IMR-90 (cell line): Measurements from ENCODE around the gene GJA4. TPM values are rescaled to one million over a fixed set of nuclear protein-coding genes. Genes with fewer than 3 reads are reported as not detected.

ENCODE experiments used
- ATAC-seq: fragments of 200-7000 bp; cut with Tn5 transposase; 2 replicates; pipeline ENCODE4 v1.9.1; 2020; ENCODE audit warnings: low read depth, mild to moderate bottlenecking, moderate library complexity
- BruUV-seq: library from RNA; stranded (reverse); fragments of 400-500 nt; replicated peaks from 2 replicates; lab custom pipeline; 2021; lab: Mats Ljungman, UMichigan
- CTCF ChIA-PET: fragments of 300-600 bp; formaldehyde crosslinking; extraction: SDS; loops from one replicate; lab custom pipeline; 2021; ENCODE audit warnings: antibody characterized with exemption; lab: Yijun Ruan, JAX
- POLR2A ChIA-PET: fragments of 300-600 bp; sonication (Branson Sonifier 250); formaldehyde crosslinking; loops from one replicate; lab custom pipeline; 2022; ENCODE audit warnings: antibody characterized with exemption; ENCODE audit not compliant: unreplicated experiment; lab: Charles Lee
- DNase-seq: peaks from one replicate; pipeline ENCODE4 v3.0.0; 2013
- H2AFZ ChIP-seq: replicated peaks from 2 replicates; pipeline ENCODE3; 2013; ENCODE audit warnings: low read length, mild to moderate bottlenecking; ENCODE audit not compliant: poor library complexity
- H2AK5ac ChIP-seq: 2 replicates; pipeline ENCODE4 v1.6.1; 2013; ENCODE audit warnings: low read depth, low read length, inconsistent platforms
- H2AK9ac ChIP-seq: replicated peaks from 2 replicates; pipeline ENCODE3; 2013; ENCODE audit warnings: mild to moderate bottlenecking, low read depth, low read length, moderate library complexity; ENCODE audit not compliant: poor library complexity
- H2BK120ac ChIP-seq: 2 replicates; pipeline ENCODE4 v1.6.1; 2013; ENCODE audit warnings: low read depth, low read length, inconsistent platforms
- H2BK15ac ChIP-seq: 3 replicates; pipeline ENCODE4 v1.6.1; 2013; ENCODE audit warnings: low read depth, low read length, inconsistent platforms
- H2BK20ac ChIP-seq: 2 replicates; pipeline ENCODE4 v1.6.1; 2013; ENCODE audit warnings: low read depth, mild to moderate bottlenecking, inconsistent platforms, low read length, moderate library complexity
- H2BK5ac ChIP-seq: 2 replicates; pipeline ENCODE4 v1.6.1; 2013; ENCODE audit warnings: mild to moderate bottlenecking, low read depth, low read length, inconsistent platforms; ENCODE audit not compliant: poor library complexity, severe bottlenecking
- H3K14ac ChIP-seq: replicated peaks from 2 replicates; pipeline ENCODE4 v1.6.1; 2013; ENCODE audit warnings: low read depth, low read length, inconsistent platforms
- H3K18ac ChIP-seq: 2 replicates; pipeline ENCODE4 v1.6.1; 2013; ENCODE audit warnings: low read depth, low read length, control low read depth
- H3K23ac ChIP-seq: 2 replicates; pipeline ENCODE4 v1.6.1; 2013; ENCODE audit warnings: low read depth, low read length, inconsistent platforms
- H3K27ac ChIP-seq: 2 replicates; pipeline ENCODE4 v1.5.1; 2013; ENCODE audit warnings: mild to moderate bottlenecking, control low read depth, low read length; ENCODE audit not compliant: insufficient read depth
- H3K27me3 ChIP-seq: 2 replicates; pipeline ENCODE4 v1.6.1; 2013; ENCODE audit warnings: low read length; ENCODE audit not compliant: control insufficient read depth, insufficient read depth
- H3K36me3 ChIP-seq: 2 replicates; pipeline ENCODE4 v1.6.1; 2013; ENCODE audit warnings: low read length, mixed read lengths; ENCODE audit not compliant: control insufficient read depth, insufficient read depth
- H3K4ac ChIP-seq: 2 replicates; pipeline ENCODE4 v1.6.1; 2013; ENCODE audit warnings: low read depth, low read length, inconsistent platforms
- H3K4me1 ChIP-seq: 2 replicates; pipeline ENCODE4 v1.6.1; 2013; ENCODE audit warnings: low read length, mixed read lengths; ENCODE audit not compliant: control insufficient read depth, insufficient read depth
- H3K4me2 ChIP-seq: 2 replicates; pipeline ENCODE4 v1.6.1; 2013; ENCODE audit warnings: low read depth, mild to moderate bottlenecking, control low read depth, low read length, moderate library complexity
- H3K4me3 ChIP-seq: 2 replicates; pipeline ENCODE4 v1.5.1; 2013; ENCODE audit warnings: low read depth, mild to moderate bottlenecking, control low read depth, low read length, moderate library complexity; ENCODE audit not compliant: insufficient read depth
- H3K56ac ChIP-seq: 2 replicates; pipeline ENCODE4 v1.6.1; 2013; ENCODE audit warnings: low read length, inconsistent platforms; ENCODE audit not compliant: insufficient read depth; ENCODE audit errors: extremely low read depth
- H3K79me1 ChIP-seq, 2 experiments: 2 replicates each; pipeline ENCODE4 v1.6.1; 2013; ENCODE audit warnings: low read length in 2 of 2, inconsistent platforms in 1 of 2, low read depth in 1 of 2
- H3K9ac ChIP-seq: 2 replicates; pipeline ENCODE4 v1.6.1; 2013; ENCODE audit warnings: low read depth, low read length, control low read depth
- H3K9me1 ChIP-seq: 2 replicates; pipeline ENCODE4 v1.6.1; 2013; ENCODE audit warnings: low read length, inconsistent platforms; ENCODE audit not compliant: insufficient read depth
- H3K9me3 ChIP-seq: 2 replicates; pipeline ENCODE4 v1.6.1; 2013; ENCODE audit warnings: low read length; ENCODE audit not compliant: control insufficient read depth, insufficient read depth
- H4K20me1 ChIP-seq: 2 replicates; pipeline ENCODE4 v1.6.1; 2013; ENCODE audit warnings: low read length, inconsistent platforms; ENCODE audit not compliant: insufficient read depth
- H4K5ac ChIP-seq: 2 replicates; pipeline ENCODE4 v1.6.1; 2013; ENCODE audit warnings: mild to moderate bottlenecking, low read depth, low read length, control low read depth
- H4K8ac ChIP-seq, 2 experiments: 2 replicates each; pipeline ENCODE4 v1.6.1; 2013; ENCODE audit warnings: low read depth in 2 of 2, low read length in 2 of 2, control low read depth in 1 of 2, inconsistent platforms in 1 of 2
- H4K91ac ChIP-seq: 2 replicates; pipeline ENCODE4 v1.6.1; 2013; ENCODE audit warnings: low read depth, low read length, inconsistent platforms; ENCODE audit not compliant: insufficient read depth
- CEBPB ChIP-seq: IDR thresholded peaks from 2 replicates; pipeline ENCODE4 v1.6.1; 2012; ENCODE audit warnings: low read depth, low read length, improper control_type of control experiment
- CHD1 ChIP-seq: IDR thresholded peaks from 2 replicates; pipeline ENCODE4 v1.6.1; 2012; ENCODE audit warnings: low read depth, low read length, improper control_type of control experiment
- CTCF ChIP-seq: conservative IDR thresholded peaks from 2 replicates; pipeline ENCODE4 v1.5.1; 2012; ENCODE audit warnings: mild to moderate bottlenecking, low read depth, low read length, improper control_type of control experiment
- FOS ChIP-seq: fragments of 150-350 bp; IDR thresholded peaks from 2 replicates; pipeline ENCODE4 v1.6.1; 2016; ENCODE audit warnings: low read depth, low read length
- MAFK ChIP-seq: IDR thresholded peaks from 2 replicates; pipeline ENCODE4 v1.6.1; 2012; ENCODE audit warnings: low read depth, low read length, improper control_type of control experiment
- MAZ ChIP-seq: IDR thresholded peaks from 2 replicates; pipeline ENCODE4 v1.6.1; 2012; ENCODE audit warnings: low read depth, mild to moderate bottlenecking, low read length, improper control_type of control experiment, moderate library complexity, borderline replicate concordance
- MXI1 ChIP-seq: IDR thresholded peaks from 2 replicates; pipeline ENCODE4 v1.6.1; 2012; ENCODE audit warnings: low read depth, mild to moderate bottlenecking, low read length, moderate library complexity, borderline replicate concordance
- POLR2A ChIP-seq: IDR thresholded peaks from 2 replicates; pipeline ENCODE4 v1.6.1; 2012; ENCODE audit warnings: mild to moderate bottlenecking, low read depth, low read length
- RAD21 ChIP-seq: IDR thresholded peaks from 2 replicates; pipeline ENCODE4 v1.6.1; 2012; ENCODE audit warnings: low read length, improper control_type of control experiment
- RCOR1 ChIP-seq: IDR thresholded peaks from 2 replicates; pipeline ENCODE4 v1.6.1; 2012; ENCODE audit warnings: mild to moderate bottlenecking, low read length, improper control_type of control experiment; ENCODE audit not compliant: insufficient replicate concordance
- WGBS, 2 experiments: methylation state at CpG; one replicate each; pipeline versions ENCODE4 v1.1.5 to v1.1.7; 2013; ENCODE audit warnings: missing lambda C conversion rate in 2 of 2; ENCODE audit not compliant: insufficient read length in 1 of 2; ENCODE audit errors: extremely low coverage in 2 of 2; 5-methylcytosine and 5-hydroxymethylcytosine counted together
- dilution Hi-C: fragments of 300-500 bp; cut with HindIII; formaldehyde crosslinking; loops from one replicate; pipeline ENCODE4 v1.14.3; 2018; ENCODE audit warnings: low sequenced_read_pairs; ENCODE audit not compliant: unreplicated experiment
- in situ Hi-C: fragments of 300-500 bp; cut with MboI; formaldehyde crosslinking; loops from 3 replicates; pipeline ENCODE4 v1.14.3; 2019; ENCODE audit warnings: low sequenced_read_pairs, inconsistent platforms, mixed read lengths
- intact Hi-C: fragments of 100-400 bp; cut with micrococcal nuclease; formaldehyde crosslinking; loops from 2 replicates; pipeline ENCODE4 v1.10.0; 2022
- polyA plus RNA-seq, 3 experiments: library from polyadenylated mRNA; depleted of rRNA; stranded (reverse); fragments of >200 nt; gene quantifications; 2 replicates each; pipeline ENCODE4 v1.2.3, GENCODE V29; 2012; ENCODE audit warnings: low replicate concordance in 1 of 3
- total RNA-seq: library from RNA; depleted of rRNA; stranded (reverse); fragments of >200 nt; gene quantifications from 2 replicates; pipeline ENCODE4 v1.2.3, GENCODE V29; 2012
- TF ChIP-seq, protein P1 (sequence below): fragments of 150-350 bp; IDR thresholded peaks from 2 replicates; pipeline ENCODE4 v1.6.1; 2017; ENCODE audit warnings: mild to moderate bottlenecking, antibody characterized with exemption, low read length, low read depth
- TF ChIP-seq, protein P2 (sequence below): fragments of 150-350 bp; IDR thresholded peaks from 2 replicates; pipeline ENCODE4 v1.6.1; 2016; ENCODE audit warnings: low read depth, mild to moderate bottlenecking, low read length, moderate library complexity, borderline replicate concordance

Gene GJA4
- total and polyA plus RNA-seq, 2 of the 4 experiments (the other 2 are of a cell fraction): not detected

GRCh38 chr1:34779962-34780361 lies 12.8 kb upstream of the GJA4 start:
- H2AK9ac ChIP-seq: no peak overlapping the region
- H3K9me1 ChIP-seq: no peaks in the 10 kb centered on the region
- H4K91ac ChIP-seq: no peak overlapping the region
- H3K18ac ChIP-seq: no peak overlapping the region
- no peak overlapping the region for H2BK15ac ChIP-seq
- dilution Hi-C loops: no loop called here
- H3K56ac ChIP-seq: no peak overlapping the region
- no peak overlapping the region for H2AK5ac ChIP-seq
- no peak overlapping the region for H4K8ac ChIP-seq
- no peak overlapping the region for H3K14ac ChIP-seq
- ATAC-seq: no peak
- H4K5ac ChIP-seq: no peak overlapping the region
- no peak overlapping the region for H2BK5ac ChIP-seq
- no peak overlapping the region for H3K23ac ChIP-seq
- no peak overlapping the region for H2BK20ac ChIP-seq
- peaks cover 37% of the 10 kb centered on the region for H3K27me3 ChIP-seq
- no peak overlapping the region for H3K4me3 ChIP-seq
- no peak overlapping the region for H2BK120ac ChIP-seq
- no peaks in the 10 kb centered on the region; the same call in 1 of the 2 replicates for H4K20me1 ChIP-seq
- H3K27ac ChIP-seq: no peak overlapping the region
- H3K36me3 ChIP-seq: no peaks in the 10 kb centered on the region
- H3K4me2 ChIP-seq: no peak overlapping the region
- 50% methylated on average over 2 of the region's 5 CpGs; no CpG with 5 or more reads in 1 of the 2 experiments for WGBS, 2 experiments
- ChIA-PET POLR2A (no interaction called here), CTCF (no interaction called here)
- no peaks in the 10 kb centered on the region for H3K79me1 ChIP-seq
- peaks cover 5% of the 10 kb centered on the region; the same call in 1 of the 2 replicates for H3K4me1 ChIP-seq
- BruUV-seq: no TSS peak
- DNase-seq: no peak
- no peak overlapping the region for H2AFZ ChIP-seq
- in situ Hi-C loops: no loop called here
- TF ChIP-seq MAFK: no peak
- TF ChIP-seq, protein P1, sequence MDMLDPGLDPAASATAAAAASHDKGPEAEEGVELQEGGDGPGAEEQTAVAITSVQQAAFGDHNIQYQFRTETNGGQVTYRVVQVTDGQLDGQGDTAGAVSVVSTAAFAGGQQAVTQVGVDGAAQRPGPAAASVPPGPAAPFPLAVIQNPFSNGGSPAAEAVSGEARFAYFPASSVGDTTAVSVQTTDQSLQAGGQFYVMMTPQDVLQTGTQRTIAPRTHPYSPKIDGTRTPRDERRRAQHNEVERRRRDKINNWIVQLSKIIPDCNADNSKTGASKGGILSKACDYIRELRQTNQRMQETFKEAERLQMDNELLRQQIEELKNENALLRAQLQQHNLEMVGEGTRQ: no peak
- no peak for TF ChIP-seq POLR2A
- TF ChIP-seq RCOR1: no peak
- no peak for TF ChIP-seq MAZ
- TF ChIP-seq CEBPB: no peak
- TF ChIP-seq CHD1: no peak
- TF ChIP-seq FOS: no peak
- TF ChIP-seq, protein P2, sequence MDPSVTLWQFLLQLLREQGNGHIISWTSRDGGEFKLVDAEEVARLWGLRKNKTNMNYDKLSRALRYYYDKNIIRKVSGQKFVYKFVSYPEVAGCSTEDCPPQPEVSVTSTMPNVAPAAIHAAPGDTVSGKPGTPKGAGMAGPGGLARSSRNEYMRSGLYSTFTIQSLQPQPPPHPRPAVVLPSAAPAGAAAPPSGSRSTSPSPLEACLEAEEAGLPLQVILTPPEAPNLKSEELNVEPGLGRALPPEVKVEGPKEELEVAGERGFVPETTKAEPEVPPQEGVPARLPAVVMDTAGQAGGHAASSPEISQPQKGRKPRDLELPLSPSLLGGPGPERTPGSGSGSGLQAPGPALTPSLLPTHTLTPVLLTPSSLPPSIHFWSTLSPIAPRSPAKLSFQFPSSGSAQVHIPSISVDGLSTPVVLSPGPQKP: no peak
- no peak for TF ChIP-seq RAD21
- no peak for TF ChIP-seq MXI1
- TF ChIP-seq CTCF: no peak
- intact Hi-C loops: no loop called here
- H3K9me3 ChIP-seq: no peaks in the 10 kb centered on the region
- H3K9ac ChIP-seq: no peak overlapping the region
- no peak overlapping the region for H3K4ac ChIP-seq
